ENCODE data around the gene PEF1.
"Not testable (repeated sequence)": the region's sequence is repeated elsewhere in the genome, so short reads cannot be mapped to it uniquely, and the experiment has no call there.

PEF1 gene

GRCh38 chr1:31602081-31602480 lies 42.6 kb downstream of the PEF1 start:
- DNase-seq, result no peak

- DNase-seq, result no peak
These were observed 44.0 kb downstream of the PEF1 start for GRCh38 chr1:31600641-31601040.

- no peak for DNase-seq
These were observed 45.7 kb downstream of the PEF1 start for GRCh38 chr1:31598980-31599379.

GRCh38 chr1:31596737-31597097 lies 48.0 kb downstream of the PEF1 start:
- DNase-seq, result no peak

- DNase-seq, result no peak
These were observed 48.6 kb downstream of the PEF1 start for GRCh38 chr1:31595836-31596736.

- peak; percentile 42 for DNase-seq
These were observed 50.7 kb downstream of the PEF1 start for GRCh38 chr1:31593770-31594632.

GRCh38 chr1:31593136-31593665 lies 51.5 kb downstream of the PEF1 start:
- DNase-seq, result no peak

GRCh38 chr1:31592132-31592531 lies 52.5 kb downstream of the PEF1 start:
- DNase-seq, result no peak

GRCh38 chr1:31591425-31592093 lies 53.1 kb downstream of the PEF1 start:
- no peak for DNase-seq

GRCh38 chr1:31588751-31589515 lies 55.7 kb downstream of the PEF1 start:
- DNase-seq, result no peak

- peak; percentile 24 for DNase-seq
These were observed 56.8 kb downstream of the PEF1 start for GRCh38 chr1:31587720-31588423.

- not testable (repeated sequence) for DNase-seq
These were observed 57.4 kb downstream of the PEF1 start for GRCh38 chr1:31587328-31587699.

- no peak for DNase-seq
These were observed 58.0 kb downstream of the PEF1 start for GRCh38 chr1:31586376-31587327.

GRCh38 chr1:31585736-31586365 lies 58.8 kb downstream of the PEF1 start:
- DNase-seq, result no peak

- DNase-seq, result no peak
These were observed 59.6 kb downstream of the PEF1 start for GRCh38 chr1:31584869-31585735.

GRCh38 chr1:31583995-31584868 lies 60.4 kb downstream of the PEF1 start:
- no peak for DNase-seq

GRCh38 chr1:31583082-31583994 lies 61.3 kb downstream of the PEF1 start:
- no peak for DNase-seq
